ENCODE data around the gene ZNF827. TPM values are rescaled to one million over a fixed set of nuclear protein-coding genes. Genes with fewer than 3 reads are reported as not detected.

Gene ZNF827
- total RNA-seq, 1 experiment from 2014 or later: 9.8 TPM

DNA sequence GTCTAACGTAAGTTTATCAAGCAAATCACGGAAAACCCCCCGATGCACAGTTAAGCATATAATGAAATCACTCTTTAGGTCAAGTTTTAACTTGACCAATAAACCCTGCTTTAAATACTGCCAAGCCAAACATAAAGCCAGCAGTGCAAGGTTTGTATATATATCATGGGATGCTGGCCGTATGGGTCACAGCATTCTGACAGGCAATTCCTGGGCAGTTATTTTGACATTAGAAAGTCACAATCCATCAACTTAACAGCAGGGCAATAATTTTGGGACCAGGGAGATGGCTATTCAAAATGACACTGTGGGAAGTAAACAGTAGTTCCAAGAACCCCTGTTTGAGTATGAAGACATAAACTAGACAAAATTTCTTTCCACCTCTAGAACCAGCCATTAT, 116.9 kb downstream of the ZNF827 start:
- ChIA-PET CTCF (no interaction called here), POLR2A (ENCODE audit: unreplicated experiment) (no interaction called here)
- no TSS peak for BruUV-seq (replicated peaks)

DNA sequence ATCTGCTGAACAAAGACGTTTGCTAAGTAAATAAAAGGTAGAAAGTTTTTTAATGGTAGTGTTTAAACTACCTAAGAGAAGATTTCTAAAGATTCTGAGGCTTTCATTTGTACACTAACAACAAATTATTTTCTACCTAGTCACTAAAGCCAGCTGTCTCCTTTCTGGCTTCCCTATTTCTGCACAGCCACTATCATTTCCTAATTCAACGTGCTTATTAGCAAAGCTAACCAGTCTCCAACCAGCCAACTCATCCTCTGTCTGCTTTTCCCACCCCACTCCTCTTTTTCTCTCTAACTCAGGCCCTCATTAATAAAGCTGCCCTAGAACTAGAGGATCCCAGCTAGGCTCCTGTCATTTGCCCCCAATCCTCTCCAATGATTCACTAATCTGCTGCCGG, 118.2 kb downstream of the ZNF827 start:
- ChIA-PET POLR2A (ENCODE audit: unreplicated experiment) (no interaction called here), CTCF (no interaction called here)
- H4K20me1 ChIP-seq (ENCODE audit: low read length): no peaks in the 10 kb centered on the region
- TF ChIP-seq EZH2phosphoT487 (IDR thresholded peaks at IDR 0.05; ENCODE audit: borderline replicate concordance, low read length) (no peak), EZH2 (IDR thresholded peaks at IDR 0.05; ENCODE audit: low read length, unreplicated experiment) (no peak)
- TF ChIP-seq, protein P1, sequence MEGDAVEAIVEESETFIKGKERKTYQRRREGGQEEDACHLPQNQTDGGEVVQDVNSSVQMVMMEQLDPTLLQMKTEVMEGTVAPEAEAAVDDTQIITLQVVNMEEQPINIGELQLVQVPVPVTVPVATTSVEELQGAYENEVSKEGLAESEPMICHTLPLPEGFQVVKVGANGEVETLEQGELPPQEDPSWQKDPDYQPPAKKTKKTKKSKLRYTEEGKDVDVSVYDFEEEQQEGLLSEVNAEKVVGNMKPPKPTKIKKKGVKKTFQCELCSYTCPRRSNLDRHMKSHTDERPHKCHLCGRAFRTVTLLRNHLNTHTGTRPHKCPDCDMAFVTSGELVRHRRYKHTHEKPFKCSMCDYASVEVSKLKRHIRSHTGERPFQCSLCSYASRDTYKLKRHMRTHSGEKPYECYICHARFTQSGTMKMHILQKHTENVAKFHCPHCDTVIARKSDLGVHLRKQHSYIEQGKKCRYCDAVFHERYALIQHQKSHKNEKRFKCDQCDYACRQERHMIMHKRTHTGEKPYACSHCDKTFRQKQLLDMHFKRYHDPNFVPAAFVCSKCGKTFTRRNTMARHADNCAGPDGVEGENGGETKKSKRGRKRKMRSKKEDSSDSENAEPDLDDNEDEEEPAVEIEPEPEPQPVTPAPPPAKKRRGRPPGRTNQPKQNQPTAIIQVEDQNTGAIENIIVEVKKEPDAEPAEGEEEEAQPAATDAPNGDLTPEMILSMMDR (conservative IDR thresholded peaks at IDR 0.05; ENCODE audit: low read depth, low read length): no peak
- no peaks in the 10 kb centered on the region for H3K36me3 ChIP-seq (ENCODE audit: low read depth, low read length)
- ATAC-seq (no peak), DNase-seq (no peak)
- no peaks in the 10 kb centered on the region for H3K79me2 ChIP-seq (ENCODE audit: low read length)
- no peak overlapping the region for H3K9ac ChIP-seq (ENCODE audit: low read length)
- no peak overlapping the region for H2AFZ ChIP-seq (ENCODE audit: low read length)
- H3K9me2 ChIP-seq (replicated peaks; ENCODE audit: low read length): no peaks in the 10 kb centered on the region
- intact Hi-C loops (cut with micrococcal nuclease): no loop called here
- no peaks in the 10 kb centered on the region for H3F3A ChIP-seq (ENCODE audit: low read length, unreplicated experiment)
- H3K9me3 ChIP-seq (ENCODE audit: low read length): no peaks in the 10 kb centered on the region
- no peaks in the 10 kb centered on the region for H3K27me3 ChIP-seq (ENCODE audit: low read length)
- no peaks in the 10 kb centered on the region for H3K4me1 ChIP-seq (ENCODE audit: insufficient read depth, low read length)
- H3K27ac ChIP-seq (ENCODE audit: low read length): no peak overlapping the region
- no TSS peak for BruUV-seq (replicated peaks)
- H3K4me3 ChIP-seq (ENCODE audit: low read length): no peak overlapping the region
- H3K4me2 ChIP-seq (ENCODE audit: low read length): no peak overlapping the region

More for the DNA sequence above, 116.9 kb downstream of the ZNF827 start:
- Histone ChIP-seq H3K4me3 (ENCODE audit: low read length) (no peak overlapping the region), H3K4me1 (ENCODE audit: insufficient read depth, low read length) (no peaks in the 10 kb centered on the region), H3K9me2 (replicated peaks; ENCODE audit: low read length) (no peaks in the 10 kb centered on the region), H3F3A (ENCODE audit: low read length, unreplicated experiment) (no peaks in the 10 kb centered on the region), H3K9ac (ENCODE audit: low read length) (no peak overlapping the region), H3K27me3 (ENCODE audit: low read length) (no peaks in the 10 kb centered on the region), H3K79me2 (ENCODE audit: low read length) (no peaks in the 10 kb centered on the region), H3K27ac (ENCODE audit: low read length) (no peak overlapping the region), H2AFZ (ENCODE audit: low read length) (no peak overlapping the region), H4K20me1 (ENCODE audit: low read length) (no peaks in the 10 kb centered on the region), H3K4me2 (ENCODE audit: low read length) (no peak overlapping the region), H3K36me3 (ENCODE audit: low read depth, low read length) (no peaks in the 10 kb centered on the region), H3K9me3 (ENCODE audit: low read length) (no peaks in the 10 kb centered on the region)
- intact Hi-C loops (cut with micrococcal nuclease): no loop called here
- ATAC-seq (no peak), DNase-seq (no peak)
- TF ChIP-seq EZH2 (IDR thresholded peaks at IDR 0.05; ENCODE audit: low read length, unreplicated experiment) (no peak), EZH2phosphoT487 (IDR thresholded peaks at IDR 0.05; ENCODE audit: borderline replicate concordance, low read length) (no peak)
- TF ChIP-seq, protein P1 (conservative IDR thresholded peaks at IDR 0.05; ENCODE audit: low read depth, low read length): no peak

DNA sequence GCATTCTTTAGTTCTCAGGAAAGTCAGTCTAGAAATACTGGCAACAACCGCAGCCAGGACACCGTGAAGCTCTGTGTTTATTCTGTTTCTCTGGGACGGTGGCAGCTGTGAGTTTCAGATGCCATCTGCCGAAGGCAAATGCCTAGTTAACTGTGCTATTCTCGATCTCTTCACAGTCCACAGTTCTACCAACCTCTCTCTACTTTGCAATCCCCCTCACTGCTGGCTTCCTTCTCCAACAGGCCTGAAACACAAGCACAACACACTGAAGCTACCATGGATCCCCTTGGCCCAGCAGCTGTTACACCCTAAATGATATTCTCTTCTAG, 118.8 kb downstream of the ZNF827 start:
- intact Hi-C loops (cut with micrococcal nuclease): no loop called here
- Histone ChIP-seq H3K4me2 (ENCODE audit: low read length) (no peak overlapping the region), H3K4me3 (ENCODE audit: low read length) (no peak overlapping the region), H2AFZ (ENCODE audit: low read length) (no peak overlapping the region), H3K79me2 (ENCODE audit: low read length) (no peaks in the 10 kb centered on the region), H4K20me1 (ENCODE audit: low read length) (no peaks in the 10 kb centered on the region), H3K9me2 (replicated peaks; ENCODE audit: low read length) (no peaks in the 10 kb centered on the region), H3K27me3 (ENCODE audit: low read length) (no peaks in the 10 kb centered on the region), H3K9ac (ENCODE audit: low read length) (no peak overlapping the region), H3F3A (ENCODE audit: low read length, unreplicated experiment) (no peaks in the 10 kb centered on the region), H3K36me3 (ENCODE audit: low read depth, low read length) (no peaks in the 10 kb centered on the region), H3K27ac (ENCODE audit: low read length) (no peak overlapping the region), H3K9me3 (ENCODE audit: low read length) (no peaks in the 10 kb centered on the region), H3K4me1 (ENCODE audit: insufficient read depth, low read length) (no peaks in the 10 kb centered on the region)
- POLR2A ChIA-PET (ENCODE audit: unreplicated experiment): no interaction called here
- ATAC-seq (no peak), DNase-seq (no peak)
- BruUV-seq (replicated peaks): no TSS peak
- no peak for TF ChIP-seq EZH2 (IDR thresholded peaks at IDR 0.05; ENCODE audit: low read length, unreplicated experiment)
- no peak for TF ChIP-seq EZH2phosphoT487 (IDR thresholded peaks at IDR 0.05; ENCODE audit: borderline replicate concordance, low read length)
- TF ChIP-seq, protein P1 (conservative IDR thresholded peaks at IDR 0.05; ENCODE audit: low read depth, low read length): no peak
- CTCF ChIA-PET: no interaction called here

Measured in PC-3 (cell line).